Middle frontal gyrus (tissue), 1 donor: ENCODE results near the gene STIP1.
"Not testable (repeated sequence)": the region's sequence is repeated elsewhere in the genome, so short reads cannot be mapped to it uniquely, and the experiment has no call there.

ENCODE experiments used
- DNase-seq: peaks from one replicate; pipeline ENCODE4 v3.0.0-alpha.2; 2015; ENCODE audit warnings: low spot score; ENCODE audit errors: extremely low spot score

STIP1 gene

GRCh38 chr11:64235437-64236161 lies 49.6 kb downstream of the STIP1 start:
- DNase-seq: no peak

GRCh38 chr11:64237484-64237951 lies 51.5 kb downstream of the STIP1 start:
- no peak for DNase-seq

GRCh38 chr11:64238076-64238475 lies 52.1 kb downstream of the STIP1 start:
- no peak for DNase-seq

DNA sequence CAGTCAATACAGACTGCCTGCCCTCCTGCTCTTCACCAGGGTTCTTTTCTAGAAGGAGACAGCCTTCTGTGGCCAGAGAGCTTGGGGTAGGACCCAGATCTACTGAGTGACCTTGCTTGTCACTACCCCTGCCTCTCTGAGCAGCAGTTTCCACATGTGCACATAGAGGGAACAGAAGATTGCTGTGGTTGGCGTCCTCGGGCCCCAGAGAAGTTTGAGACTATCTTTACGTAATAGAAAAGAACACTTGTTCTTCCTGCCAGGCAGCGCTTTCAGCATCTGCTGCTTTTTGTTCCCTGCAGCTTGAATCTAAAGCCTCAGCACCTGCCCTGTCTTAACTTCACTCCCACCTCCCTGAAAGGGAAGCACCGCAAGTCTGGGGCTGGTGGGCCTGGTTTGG lies 53.0 kb downstream of the STIP1 start:
- DNase-seq: no peak

- DNase-seq: no peak
Observed at GRCh38 chr11:64239662-64240434, 53.9 kb downstream of the STIP1 start.

DNA sequence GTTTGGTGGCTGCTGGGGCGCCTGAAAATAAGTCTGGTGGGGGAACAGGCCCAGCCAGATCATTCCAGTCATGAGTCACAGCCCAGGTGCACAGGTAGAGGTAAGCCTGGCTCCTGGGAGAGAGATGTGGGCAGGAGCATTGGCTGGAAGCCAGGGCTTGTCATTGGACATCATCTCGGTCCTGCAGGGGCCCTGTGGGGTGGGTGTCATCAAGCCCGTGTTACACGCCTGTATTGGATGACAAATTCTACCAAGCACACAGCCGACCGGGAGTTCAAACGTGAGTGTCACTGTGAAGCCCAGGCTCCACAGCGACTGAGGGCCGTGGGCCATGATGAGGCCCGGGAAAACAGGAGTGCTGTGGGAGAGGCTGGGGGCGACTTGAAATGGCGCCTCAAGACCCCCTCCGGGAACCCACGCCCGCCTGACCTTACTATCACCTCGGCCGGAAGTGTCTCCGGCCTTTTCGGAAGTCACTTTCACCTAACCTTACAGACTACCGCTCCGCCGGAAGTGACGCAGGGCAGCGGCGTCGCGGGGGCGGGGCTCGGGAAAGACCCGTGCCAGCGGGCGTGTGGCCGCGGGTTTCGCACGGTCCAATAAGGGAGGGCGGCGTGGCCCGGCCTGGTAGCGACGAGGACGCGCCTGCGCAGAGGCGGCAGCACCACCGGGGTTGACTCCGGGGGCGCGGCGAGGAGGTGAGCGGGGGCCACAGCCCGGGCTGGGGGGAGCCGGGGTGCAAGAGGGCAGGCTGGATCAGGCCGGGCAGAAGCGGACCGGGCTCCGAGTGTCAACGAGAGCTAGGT lies 54.7 kb downstream of the STIP1 start, which contains the start of gene FKBP2:
FKBP2 (plus strand) TSS at position 661 of the 806 bp plus-strand sequence. CDS start 1,293 bp downstream, outside the sequence.
- peak; percentile 95 for DNase-seq

GRCh38 chr11:64241241-64241490 lies 55.2 kb downstream of the STIP1 start:
- DNase-seq: peak; percentile 97

- no peak for DNase-seq
Observed at GRCh38 chr11:64241491-64242374, 55.8 kb downstream of the STIP1 start.

DNA sequence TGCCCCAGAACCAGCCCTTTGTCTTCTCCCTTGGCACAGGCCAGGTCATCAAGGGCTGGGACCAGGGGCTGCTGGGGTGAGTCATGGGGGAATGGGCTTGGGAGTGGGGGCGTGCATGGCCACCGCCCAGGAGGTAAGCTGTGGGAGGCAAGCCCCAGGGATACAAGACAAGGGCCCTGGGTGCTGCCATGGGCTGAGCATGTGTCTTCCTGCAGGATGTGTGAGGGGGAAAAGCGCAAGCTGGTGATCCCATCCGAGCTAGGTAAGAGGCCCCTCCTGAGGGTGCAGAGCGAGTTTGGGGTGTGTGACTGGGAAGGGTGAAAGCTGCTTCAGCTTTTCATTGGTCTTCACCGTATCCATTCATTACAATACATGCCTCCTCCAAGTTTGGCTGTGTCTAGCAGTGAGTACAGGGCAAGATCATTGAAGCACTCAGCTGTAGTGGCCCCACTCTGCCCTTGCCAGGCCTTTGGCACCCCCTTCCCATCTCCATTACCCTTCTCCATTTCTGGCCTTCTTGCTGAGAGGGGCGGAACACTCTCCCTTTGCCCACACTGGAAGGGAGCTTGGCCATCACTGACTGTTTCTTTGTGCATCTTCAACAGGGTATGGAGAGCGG lies 57.4 kb downstream of the STIP1 start:
- no peak for DNase-seq

GRCh38 chr11:64244107-64244506 lies 58.1 kb downstream of the STIP1 start:
- no peak for DNase-seq

DNA sequence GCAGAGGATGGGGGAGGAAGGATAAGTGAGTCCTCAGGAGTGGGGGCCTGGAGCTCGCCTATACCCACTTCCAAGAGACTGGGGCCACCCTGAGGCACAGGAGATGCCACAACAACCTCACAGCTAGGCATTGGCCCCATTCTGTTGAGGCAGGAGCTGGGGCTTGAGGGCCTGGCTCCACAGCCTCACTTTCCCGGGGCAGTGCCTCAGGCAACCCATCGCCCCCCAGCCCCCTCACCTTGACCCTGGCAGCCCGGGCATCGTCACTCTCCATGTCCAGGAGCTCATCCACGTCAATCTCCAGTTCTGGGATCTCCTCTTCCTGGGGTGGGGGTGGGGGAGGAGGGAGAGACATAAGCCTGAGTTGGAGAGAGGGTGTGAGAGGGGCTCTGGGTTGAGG lies 59.0 kb downstream of the STIP1 start:
- DNase-seq: no peak

GRCh38 chr11:64245401-64245796 lies 59.4 kb downstream of the STIP1 start:
- DNase-seq: no peak

GRCh38 chr11:64245797-64246620 lies 60.0 kb downstream of the STIP1 start:
- DNase-seq: no peak

DNA sequence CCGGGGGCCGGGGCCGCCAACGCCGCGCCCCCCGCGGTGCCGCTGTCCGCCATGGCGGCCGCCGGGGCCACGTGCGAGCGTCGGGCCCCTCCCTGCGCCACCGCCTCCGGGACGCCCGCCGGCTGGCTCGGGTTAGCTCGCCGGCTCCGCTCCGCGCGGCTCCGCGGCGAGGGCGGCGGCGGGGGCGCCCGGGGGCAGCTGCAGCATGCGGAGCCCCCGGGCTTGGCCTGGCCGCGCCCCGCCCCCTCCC lies 60.6 kb downstream of the STIP1 start:
- not testable (repeated sequence) for DNase-seq

GRCh38 chr11:64246871-64247728 lies 61.1 kb downstream of the STIP1 start, which contains the start of gene PPP1R14B:
Gene PPP1R14B, minus strand, starts transcription at chr11:64246943. Its CDS starts 270 bp downstream, at chr11:64246673.
- peak; percentile 76 for DNase-seq

GRCh38 chr11:64247729-64248531 lies 62.0 kb downstream of the STIP1 start:
- DNase-seq: no peak

DNA sequence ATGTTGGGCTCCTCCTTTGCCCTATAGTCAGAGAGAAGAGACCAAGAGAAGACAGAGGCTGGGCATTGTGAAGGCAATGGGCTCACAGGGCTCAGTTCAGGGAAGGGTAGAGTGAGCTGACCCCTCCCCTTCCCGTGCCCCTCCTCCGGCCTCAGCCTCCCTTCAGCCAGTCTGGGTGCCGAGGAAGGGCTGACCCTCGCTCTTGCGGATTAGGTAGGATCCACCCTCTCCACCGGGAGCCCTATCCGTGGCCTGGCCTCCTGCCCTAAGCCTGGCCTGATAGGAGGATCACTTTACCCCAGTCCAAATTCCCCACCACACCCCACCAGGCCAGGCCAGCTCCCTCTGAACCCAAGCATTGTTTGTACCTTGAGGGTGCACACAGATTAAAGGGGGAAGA lies 62.6 kb downstream of the STIP1 start:
- no peak for DNase-seq

DNA sequence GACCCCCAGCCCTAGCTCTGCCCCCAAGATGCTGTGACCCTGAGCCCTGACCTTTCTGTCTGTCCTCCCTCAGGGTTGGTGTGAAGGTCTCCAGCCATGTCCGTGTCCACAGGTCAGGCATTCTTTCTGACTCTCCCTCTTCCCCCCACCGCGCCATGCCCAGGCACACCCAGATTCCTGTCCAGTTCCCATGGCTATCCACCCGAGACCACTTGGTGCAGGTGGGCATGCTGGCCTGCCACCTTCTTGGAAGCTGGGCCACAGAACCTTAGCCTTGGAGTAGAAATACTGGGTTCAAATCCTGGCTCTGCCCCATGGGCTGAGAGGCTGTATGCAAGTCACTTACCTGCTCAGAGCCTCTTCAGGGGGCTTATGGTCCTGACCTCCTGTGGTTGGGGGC lies 63.1 kb downstream of the STIP1 start:
- no peak for DNase-seq
